Coronary artery (tissue), 2 donors: ENCODE measurements around the gene NGDN.
A peak's percentile ranks its signal among the peaks of the same experiment; 100 is the strongest.

Experiments used
- DNase-seq: peaks from one replicate; pipeline ENCODE4 v3.0.0-alpha.2; 2017; ENCODE audit warnings: low spot score
- H3K27ac ChIP-seq, 2 donors: fragments of 200-600 bp; sonication (generic); one replicate each; pipeline ENCODE4 v1.5.1; 2016 to 2019
- H3K4me3 ChIP-seq: fragments of 200-600 bp; sonication (generic); 2 replicates; pipeline ENCODE4 v1.5.1; 2016; ENCODE audit warnings: mild to moderate bottlenecking, moderate library complexity
- TF ChIP-seq, protein P1 (sequence below): fragments of 200-600 bp; sonication (generic); IDR thresholded peaks from one replicate; pipeline ENCODE4 v1.5.1; 2019; ENCODE audit warnings: antibody characterized with exemption

NGDN gene

DNA sequence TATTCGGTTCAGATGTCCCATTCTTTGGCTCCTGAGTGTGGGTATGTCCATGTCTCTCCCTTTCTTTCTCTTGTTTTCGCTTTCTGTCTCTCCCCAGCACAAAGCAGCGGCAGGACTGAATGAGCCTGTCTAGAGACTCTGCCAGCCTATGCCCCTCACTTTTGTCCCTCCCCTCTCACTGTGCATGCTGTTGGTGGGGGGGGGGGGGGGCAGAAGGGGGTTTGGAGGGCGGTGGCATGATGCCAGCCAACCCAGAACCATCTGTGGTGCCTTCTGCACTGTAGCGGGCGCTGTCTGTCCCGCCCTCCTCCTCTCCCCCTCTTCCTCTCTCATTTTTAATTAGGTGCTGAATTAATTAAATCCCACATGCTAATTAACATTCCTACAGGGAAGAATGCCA is 17.7 kb downstream of the NGDN start:
- DNase-seq = no peak
- H3K4me3 ChIP-seq = no peak overlapping the region
- H3K27ac ChIP-seq = no peak overlapping the region
- TF ChIP-seq, protein P1, sequence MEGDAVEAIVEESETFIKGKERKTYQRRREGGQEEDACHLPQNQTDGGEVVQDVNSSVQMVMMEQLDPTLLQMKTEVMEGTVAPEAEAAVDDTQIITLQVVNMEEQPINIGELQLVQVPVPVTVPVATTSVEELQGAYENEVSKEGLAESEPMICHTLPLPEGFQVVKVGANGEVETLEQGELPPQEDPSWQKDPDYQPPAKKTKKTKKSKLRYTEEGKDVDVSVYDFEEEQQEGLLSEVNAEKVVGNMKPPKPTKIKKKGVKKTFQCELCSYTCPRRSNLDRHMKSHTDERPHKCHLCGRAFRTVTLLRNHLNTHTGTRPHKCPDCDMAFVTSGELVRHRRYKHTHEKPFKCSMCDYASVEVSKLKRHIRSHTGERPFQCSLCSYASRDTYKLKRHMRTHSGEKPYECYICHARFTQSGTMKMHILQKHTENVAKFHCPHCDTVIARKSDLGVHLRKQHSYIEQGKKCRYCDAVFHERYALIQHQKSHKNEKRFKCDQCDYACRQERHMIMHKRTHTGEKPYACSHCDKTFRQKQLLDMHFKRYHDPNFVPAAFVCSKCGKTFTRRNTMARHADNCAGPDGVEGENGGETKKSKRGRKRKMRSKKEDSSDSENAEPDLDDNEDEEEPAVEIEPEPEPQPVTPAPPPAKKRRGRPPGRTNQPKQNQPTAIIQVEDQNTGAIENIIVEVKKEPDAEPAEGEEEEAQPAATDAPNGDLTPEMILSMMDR = no peak

GRCh38 chr14:23492618-23493272 is 23.2 kb downstream of the NGDN start:
- no peak overlapping the region for H3K4me3 ChIP-seq
- TF ChIP-seq, protein P1 = no peak
- no peak overlapping the region for H3K27ac ChIP-seq
- no peak for DNase-seq

- TF ChIP-seq, protein P1 = no peak
- no peak overlapping the region for H3K27ac ChIP-seq
- DNase-seq = no peak
- no peak overlapping the region for H3K4me3 ChIP-seq
Observed at GRCh38 chr14:23494223-23494622, 24.7 kb downstream of the NGDN start.

- TF ChIP-seq, protein P1 = no peak
- Histone ChIP-seq H3K4me3 (no peak overlapping the region), H3K27ac (no peak overlapping the region)
- no peak for DNase-seq
Observed at GRCh38 chr14:23512156-23512555, 42.7 kb downstream of the NGDN start.

- no peak overlapping the region for H3K4me3 ChIP-seq
- DNase-seq = peak; percentile 57
- no peak overlapping the region for H3K27ac ChIP-seq
- TF ChIP-seq, protein P1 = no peak
Observed at GRCh38 chr14:23513005-23513817, 43.7 kb downstream of the NGDN start.

- Histone ChIP-seq H3K4me3 (no peak overlapping the region), H3K27ac (no peak overlapping the region)
- TF ChIP-seq, protein P1 = no peak
- peak; percentile 63 for DNase-seq
Observed at GRCh38 chr14:23513818-23514643, 44.5 kb downstream of the NGDN start.
